NCI-H2107 (cell line): ENCODE measurements around the gene TMEM229B.
"Not testable (repeated sequence)": the region's sequence is repeated elsewhere in the genome, so short reads cannot be mapped to it uniquely, and the experiment has no call there.

Source experiments
- DNase-seq: peaks from one replicate; lab custom pipeline; 2025; lab: John Stamatoyannopoulos, UW

Gene TMEM229B

GRCh38 chr14:67453575-67454300, 34.8 kb downstream of the TMEM229B start:
- DNase-seq = no peak

- DNase-seq = not testable (repeated sequence)
Observed at GRCh38 chr14:67451667-67452066, 36.9 kb downstream of the TMEM229B start.

- DNase-seq = no peak
Observed at GRCh38 chr14:67449096-67449495, 39.4 kb downstream of the TMEM229B start.

- DNase-seq = no peak
Observed at GRCh38 chr14:67447033-67447381, 41.5 kb downstream of the TMEM229B start.

- DNase-seq = peak; percentile 28
Observed at GRCh38 chr14:67446371-67447032, 42.0 kb downstream of the TMEM229B start.

- no peak for DNase-seq
Observed at GRCh38 chr14:67444395-67444794, 44.1 kb downstream of the TMEM229B start.

- DNase-seq = peak; percentile 30
Observed at GRCh38 chr14:67442139-67442906, 46.2 kb downstream of the TMEM229B start.

- DNase-seq = no peak
Observed at GRCh38 chr14:67441672-67442071, 46.8 kb downstream of the TMEM229B start.

- no peak for DNase-seq
Observed at GRCh38 chr14:67441256-67441655, 47.3 kb downstream of the TMEM229B start.

GRCh38 chr14:67440513-67440912, 48.0 kb downstream of the TMEM229B start:
- no peak for DNase-seq

GRCh38 chr14:67438969-67439368, 49.6 kb downstream of the TMEM229B start:
- DNase-seq = no peak

- no peak for DNase-seq
Observed at GRCh38 chr14:67436006-67436866, 52.3 kb downstream of the TMEM229B start.

- no peak for DNase-seq
Observed at GRCh38 chr14:67435603-67436002, 52.9 kb downstream of the TMEM229B start.

GRCh38 chr14:67432050-67432564, 56.4 kb downstream of the TMEM229B start:
- no peak for DNase-seq

- no peak for DNase-seq
Observed at GRCh38 chr14:67429510-67430205, 58.9 kb downstream of the TMEM229B start.

- no peak for DNase-seq
Observed at GRCh38 chr14:67428501-67429031, 60.0 kb downstream of the TMEM229B start.

- peak; percentile 82 for DNase-seq
Observed at GRCh38 chr14:67426983-67427606, 61.4 kb downstream of the TMEM229B start.

- peak; percentile 26 for DNase-seq
Observed at GRCh38 chr14:67426161-67426560, 62.4 kb downstream of the TMEM229B start.

GRCh38 chr14:67425608-67426007, 62.9 kb downstream of the TMEM229B start:
- no peak for DNase-seq

- DNase-seq = no peak
Observed at GRCh38 chr14:67424539-67424938, 64.0 kb downstream of the TMEM229B start.
